A549 treated with RU486 at 1 μM for 4 hours (cell line): ENCODE measurements around the gene PSMB3. TPM values are rescaled to one million over a fixed set of nuclear protein-coding genes. Genes with fewer than 3 reads are reported as not detected.

ENCODE experiments used
- total RNA-seq: library from RNA; stranded (reverse); fragments of 200-300 nt; extraction: Qiagen RNA extraction; gene quantifications from 5 replicates; pipeline ENCODE4 v1.2.3, GENCODE V29; 2022; ENCODE audit warnings: low read depth

The PSMB3 gene
- total RNA-seq: 331 to 501 TPM (median 436 TPM) in 5 replicates

GRCh38 chr17:38752308-38753070 is at the start of gene PSMB3:
Gene PSMB3, plus strand, starts transcription at chr17:38752741. Its CDS starts 86 bp downstream, at chr17:38752827.

GRCh38 chr17:38704606-38705522 is 47.7 kb upstream of the PSMB3 start, which contains the start of gene MLLT6:
Gene MLLT6, plus strand, starts transcription at chr17:38705273. Its CDS starts 360 bp downstream, at chr17:38705633.

GRCh38 chr17:38729886-38730525 is 22.5 kb upstream of the PSMB3 start, which contains the start of gene CISD3:
Gene CISD3, plus strand, starts transcription at chr17:38730341. Its CDS starts 18 bp downstream, at chr17:38730359.

GRCh38 chr17:38748149-38748891 is 4.2 kb upstream of the PSMB3 start, which contains the start of gene PCGF2:
Gene PCGF2, minus strand, starts transcription at chr17:38748336. Its CDS starts 7,934 bp downstream, at chr17:38740402.

GRCh38 chr17:38799501-38800236 is 47.1 kb downstream of the PSMB3 start, which contains the start of gene PIP4K2B:
Gene PIP4K2B, minus strand, starts transcription at chr17:38799556. Its CDS starts 132 bp downstream, at chr17:38799424.

Other genes starting within 250 kb of the PSMB3 start
- 1.7 to 3.0 TPM (median 2.9 TPM) in 5 replicates for gene SRCIN1, start 146.8 kb upstream of the PSMB3 start, total RNA-seq
- 11.3 to 15.3 TPM (median 14.3 TPM) in 5 replicates for gene EPOP, start 77.8 kb upstream of the PSMB3 start, total RNA-seq
- gene MLLT6, start 47.5 kb upstream of the PSMB3 start, total RNA-seq: 22.3 to 34.3 TPM (median 30.7 TPM) in 5 replicates
- gene CISD3, start 22.4 kb upstream of the PSMB3 start, total RNA-seq: 52.6 to 106 TPM (median 90.7 TPM) in 5 replicates
- gene PCGF2, start 4.4 kb upstream of the PSMB3 start, total RNA-seq: 33.9 to 64.1 TPM (median 57.3 TPM) in 5 replicates
- 34.0 to 42.2 TPM (median 38.8 TPM) in 5 replicates for gene PIP4K2B, start 46.8 kb downstream of the PSMB3 start, total RNA-seq
- 22.5 to 25.5 TPM (median 22.7 TPM) in 5 replicates for gene CWC25, start 72.6 kb downstream of the PSMB3 start, total RNA-seq
- gene RPL23, start 101.0 kb downstream of the PSMB3 start, total RNA-seq: 2,582 to 3,048 TPM (median 2,606 TPM) in 5 replicates
- 245 to 270 TPM (median 262 TPM) in 5 replicates for gene LASP1, start 117.3 kb downstream of the PSMB3 start, total RNA-seq
- not detected in 5 replicates for gene FBXO47, start 214.7 kb downstream of the PSMB3 start, total RNA-seq